ENCODE measurements around the gene HSPA2.

HSPA2 gene

GRCh38 chr14:64525354-64525753 lies 15.2 kb upstream of the HSPA2 start:
- TF ChIP-seq CTCF (IDR thresholded peaks at IDR 0.05; ENCODE audit: control insufficient read depth, insufficient read depth, low read depth, low read length, missing control alignments) = no peak
- H3K4me3 ChIP-seq (ENCODE audit: control insufficient read depth, low read depth, low read length) = no peak overlapping the region
- no peak for DNase-seq (ENCODE audit: low read depth)

- no peak overlapping the region for H3K4me3 ChIP-seq (ENCODE audit: control insufficient read depth, low read depth, low read length)
- no peak for TF ChIP-seq CTCF (IDR thresholded peaks at IDR 0.05; ENCODE audit: control insufficient read depth, insufficient read depth, low read depth, low read length, missing control alignments)
- DNase-seq (ENCODE audit: low read depth) = no peak
Measured at GRCh38 chr14:64531567-64531966, 9.0 kb upstream of the HSPA2 start.

- DNase-seq (ENCODE audit: low read depth) = no peak
- no peak for TF ChIP-seq CTCF (IDR thresholded peaks at IDR 0.05; ENCODE audit: control insufficient read depth, insufficient read depth, low read depth, low read length, missing control alignments)
- H3K4me3 ChIP-seq (ENCODE audit: control insufficient read depth, low read depth, low read length) = no peak overlapping the region
Measured at GRCh38 chr14:64536488-64537245, 3.9 kb upstream of the HSPA2 start.

GRCh38 chr14:64541261-64541971 lies 875 bp downstream of the HSPA2 start:
- DNase-seq (ENCODE audit: low read depth) = no peak
- TF ChIP-seq CTCF (IDR thresholded peaks at IDR 0.05; ENCODE audit: control insufficient read depth, insufficient read depth, low read depth, low read length, missing control alignments) = peak; percentile 15
- peak overlapping the region; percentile 61 for H3K4me3 ChIP-seq (ENCODE audit: control insufficient read depth, low read depth, low read length)

- peak overlapping the region; percentile 61 for H3K4me3 ChIP-seq (ENCODE audit: control insufficient read depth, low read depth, low read length)
- no peak for DNase-seq (ENCODE audit: low read depth)
- TF ChIP-seq CTCF (IDR thresholded peaks at IDR 0.05; ENCODE audit: control insufficient read depth, insufficient read depth, low read depth, low read length, missing control alignments) = no peak
Measured at GRCh38 chr14:64541972-64542835, 1.7 kb downstream of the HSPA2 start.

- no peak for TF ChIP-seq CTCF (IDR thresholded peaks at IDR 0.05; ENCODE audit: control insufficient read depth, insufficient read depth, low read depth, low read length, missing control alignments)
- no peak for DNase-seq (ENCODE audit: low read depth)
- peak overlapping the region; percentile 61 for H3K4me3 ChIP-seq (ENCODE audit: control insufficient read depth, low read depth, low read length)
Measured at GRCh38 chr14:64542836-64543201, 2.3 kb downstream of the HSPA2 start.

All from AG09309 (cell line).